ENCODE measurements around the gene SVEP1. TPM values are rescaled to one million over a fixed set of nuclear protein-coding genes. Genes with fewer than 3 reads are reported as not detected.
A peak's percentile ranks its signal among the peaks of the same experiment; 100 is the strongest.

SVEP1 gene
- total RNA-seq, 1 experiment from 2014 or later, result 0.04 TPM

GRCh38 chr9:110340306-110340705 lies 239.2 kb downstream of the SVEP1 start:
- H4K20me1 ChIP-seq (ENCODE audit: low read length), result no peaks in the 10 kb centered on the region
- POLR2A ChIA-PET (ENCODE audit: unreplicated experiment), result no interaction called here
- DNase-seq (peak; percentile 37), ATAC-seq (peak; percentile 48; the same call in 1 of the 2 replicates)
- CTCF ChIA-PET, result no interaction called here
- no peak overlapping the region for H3K4me2 ChIP-seq (ENCODE audit: low read length)
- no peaks in the 10 kb centered on the region for H3K36me3 ChIP-seq (ENCODE audit: low read depth, low read length)
- TF ChIP-seq CTCF (conservative IDR thresholded peaks at IDR 0.05; ENCODE audit: low read depth, low read length) (peak; percentile 69), EZH2 (IDR thresholded peaks at IDR 0.05; ENCODE audit: low read length, unreplicated experiment) (no peak)
- no peaks in the 10 kb centered on the region for H3K4me1 ChIP-seq (ENCODE audit: insufficient read depth, low read length)
- intact Hi-C loops (cut with micrococcal nuclease), result loop anchor here (2.0 to 5.0 kb wide), 2 partner anchors 87 to 282 kb away; no protein-coding TSS in a partner anchor
- no peaks in the 10 kb centered on the region for H3F3A ChIP-seq (ENCODE audit: low read length, unreplicated experiment)
- H3K9ac ChIP-seq (ENCODE audit: low read length), result no peak overlapping the region
- H3K79me2 ChIP-seq (ENCODE audit: low read length), result no peaks in the 10 kb centered on the region
- BruUV-seq (replicated peaks), result no TSS peak
- H3K27ac ChIP-seq (ENCODE audit: low read length), result no peak overlapping the region
- no peaks in the 10 kb centered on the region for H3K9me2 ChIP-seq (replicated peaks; ENCODE audit: low read length)
- no peaks in the 10 kb centered on the region for H3K27me3 ChIP-seq (ENCODE audit: low read length)
- no peak overlapping the region for H3K4me3 ChIP-seq (ENCODE audit: low read length)
- H2AFZ ChIP-seq (ENCODE audit: low read length), result no peak overlapping the region
- H3K9me3 ChIP-seq (ENCODE audit: low read length), result no peaks in the 10 kb centered on the region

GRCh38 chr9:110338143-110338542 lies 241.4 kb downstream of the SVEP1 start:
- no peaks in the 10 kb centered on the region for H3F3A ChIP-seq (ENCODE audit: low read length, unreplicated experiment)
- no peaks in the 10 kb centered on the region for H3K9me2 ChIP-seq (replicated peaks; ENCODE audit: low read length)
- ChIA-PET CTCF (no interaction called here), POLR2A (ENCODE audit: unreplicated experiment) (no interaction called here)
- no peaks in the 10 kb centered on the region for H3K79me2 ChIP-seq (ENCODE audit: low read length)
- intact Hi-C loops (cut with micrococcal nuclease), result no loop called here
- H3K9me3 ChIP-seq (ENCODE audit: low read length), result no peaks in the 10 kb centered on the region
- H4K20me1 ChIP-seq (ENCODE audit: low read length), result no peaks in the 10 kb centered on the region
- H3K9ac ChIP-seq (ENCODE audit: low read length), result no peak overlapping the region
- DNase-seq (no peak), ATAC-seq (no peak)
- H3K4me2 ChIP-seq (ENCODE audit: low read length), result no peak overlapping the region
- BruUV-seq (replicated peaks), result no TSS peak
- no peaks in the 10 kb centered on the region for H3K36me3 ChIP-seq (ENCODE audit: low read depth, low read length)
- no peaks in the 10 kb centered on the region for H3K4me1 ChIP-seq (ENCODE audit: insufficient read depth, low read length)
- no peak overlapping the region for H3K4me3 ChIP-seq (ENCODE audit: low read length)
- H3K27me3 ChIP-seq (ENCODE audit: low read length), result no peaks in the 10 kb centered on the region
- H2AFZ ChIP-seq (ENCODE audit: low read length), result no peak overlapping the region
- H3K27ac ChIP-seq (ENCODE audit: low read length), result no peak overlapping the region
- TF ChIP-seq CTCF (conservative IDR thresholded peaks at IDR 0.05; ENCODE audit: low read depth, low read length) (no peak), EZH2phosphoT487 (IDR thresholded peaks at IDR 0.05; ENCODE audit: borderline replicate concordance, low read length) (no peak), EZH2 (IDR thresholded peaks at IDR 0.05; ENCODE audit: low read length, unreplicated experiment) (no peak)

GRCh38 chr9:110337727-110338126 lies 241.8 kb downstream of the SVEP1 start, which contains the start of gene TXNDC8:
TXNDC8 (minus strand) TSS chr9:110337863.
- H2AFZ ChIP-seq (ENCODE audit: low read length), result no peak within 1 kb of the TSS
- H3K9ac ChIP-seq (ENCODE audit: low read length), result no peak within 1 kb of the TSS
- H3K79me2 ChIP-seq (ENCODE audit: low read length), result no peaks in the 10 kb centered on the region
- H3K4me1 ChIP-seq (ENCODE audit: insufficient read depth, low read length), result no peaks in the 10 kb centered on the region
- no peaks in the 10 kb centered on the region for H3K36me3 ChIP-seq (ENCODE audit: low read depth, low read length)
- H3K4me3 ChIP-seq (ENCODE audit: low read length), result no peak within 1 kb of the TSS
- TF ChIP-seq EZH2phosphoT487 (IDR thresholded peaks at IDR 0.05; ENCODE audit: borderline replicate concordance, low read length), result no peak
- TF ChIP-seq EZH2 (IDR thresholded peaks at IDR 0.05; ENCODE audit: low read length, unreplicated experiment), result no peak
- no peak for TF ChIP-seq CTCF (conservative IDR thresholded peaks at IDR 0.05; ENCODE audit: low read depth, low read length)
- H3F3A ChIP-seq (ENCODE audit: low read length, unreplicated experiment), result no peaks in the 10 kb centered on the region
- no peak within 1 kb of the TSS for H3K27ac ChIP-seq (ENCODE audit: low read length)
- H3K4me2 ChIP-seq (ENCODE audit: low read length), result no peak within 1 kb of the TSS
- CTCF ChIA-PET, result no interaction called here
- intact Hi-C loops (cut with micrococcal nuclease), result no loop called here
- DNase-seq (no peak), ATAC-seq (no peak)
- POLR2A ChIA-PET (ENCODE audit: unreplicated experiment), result no interaction called here
- no peaks in the 10 kb centered on the region for H3K27me3 ChIP-seq (ENCODE audit: low read length)
- H4K20me1 ChIP-seq (ENCODE audit: low read length), result no peaks in the 10 kb centered on the region
- no peaks in the 10 kb centered on the region for H3K9me2 ChIP-seq (replicated peaks; ENCODE audit: low read length)
- no peaks in the 10 kb centered on the region for H3K9me3 ChIP-seq (ENCODE audit: low read length)
- no TSS peak for BruUV-seq (replicated peaks)
